HG02884 (cell line): Measurements from ENCODE around the gene R3HDM2.
"Not testable (repeated sequence)": the region's sequence is repeated elsewhere in the genome, so short reads cannot be mapped to it uniquely, and the experiment has no call there.

Experiments
- ATAC-seq: cut with Tn5 transposase; IDR thresholded peaks from one replicate; pipeline ENCODE4 v1.9.1; 2021; ENCODE audit warnings: mild to moderate bottlenecking, moderate library complexity; ENCODE audit not compliant: unreplicated experiment

The R3HDM2 gene

GRCh38 chr12:57384478-57384877 is 46.4 kb downstream of the R3HDM2 start:
- ATAC-seq = no peak

DNA sequence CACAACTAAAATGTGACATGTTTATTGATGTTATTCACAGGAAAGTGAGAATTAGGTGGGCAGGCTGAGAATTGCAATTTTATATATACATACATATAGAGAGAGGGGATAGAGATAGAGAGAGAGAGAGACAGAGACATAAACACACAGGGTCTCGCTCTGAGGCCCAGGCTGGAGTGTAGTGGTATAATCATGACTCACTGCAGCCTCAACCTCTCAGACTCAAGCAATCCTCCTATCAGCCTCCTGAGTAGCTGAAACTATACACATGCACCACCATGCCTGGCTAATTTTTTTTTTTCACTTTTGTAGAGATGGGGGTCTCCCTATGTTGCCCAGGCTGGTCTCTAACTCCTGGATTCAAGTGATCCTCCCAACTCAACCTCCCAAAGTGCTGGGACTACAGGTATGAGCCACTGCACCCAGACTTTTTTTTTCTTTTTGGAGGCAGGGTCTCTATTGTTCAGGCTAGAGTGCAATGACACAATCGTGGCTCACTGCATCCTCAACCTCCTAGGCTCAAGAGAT is 49.1 kb downstream of the R3HDM2 start:
- no peak for ATAC-seq

- no peak for ATAC-seq
These were observed 50.5 kb downstream of the R3HDM2 start for GRCh38 chr12:57380300-57380699.

- ATAC-seq = no peak
These were observed 53.6 kb downstream of the R3HDM2 start for GRCh38 chr12:57377103-57377840.

GRCh38 chr12:57372233-57372632 is 58.6 kb downstream of the R3HDM2 start:
- ATAC-seq = no peak

GRCh38 chr12:57370696-57371095 is 60.1 kb downstream of the R3HDM2 start:
- no peak for ATAC-seq

- no peak for ATAC-seq
These were observed 60.8 kb downstream of the R3HDM2 start for GRCh38 chr12:57370072-57370471.

- no peak for ATAC-seq
These were observed 61.6 kb downstream of the R3HDM2 start for GRCh38 chr12:57369202-57369601.

GRCh38 chr12:57368349-57369095 is 62.3 kb downstream of the R3HDM2 start:
- no peak for ATAC-seq

DNA sequence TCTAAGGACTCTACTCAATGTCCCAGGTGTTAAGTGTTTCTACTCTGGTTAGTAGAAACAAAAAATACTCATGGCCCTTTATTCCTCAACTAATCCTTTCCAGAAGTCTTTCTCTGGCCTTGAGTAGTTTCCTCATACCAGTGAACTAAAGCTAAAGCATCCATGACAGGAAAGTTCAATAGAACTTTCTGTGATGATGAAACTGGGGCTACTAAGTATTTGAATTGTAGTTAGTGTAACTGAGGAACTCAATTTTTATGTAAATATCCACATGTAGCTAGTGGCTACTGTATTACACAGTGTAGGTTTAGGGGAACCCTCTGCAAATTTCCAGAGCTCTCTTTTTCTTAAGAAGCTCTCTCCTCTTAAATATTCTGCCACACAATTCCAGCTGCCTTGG is 63.7 kb downstream of the R3HDM2 start:
- no peak for ATAC-seq

- ATAC-seq = no peak
These were observed 64.5 kb downstream of the R3HDM2 start for GRCh38 chr12:57366315-57366714.

DNA sequence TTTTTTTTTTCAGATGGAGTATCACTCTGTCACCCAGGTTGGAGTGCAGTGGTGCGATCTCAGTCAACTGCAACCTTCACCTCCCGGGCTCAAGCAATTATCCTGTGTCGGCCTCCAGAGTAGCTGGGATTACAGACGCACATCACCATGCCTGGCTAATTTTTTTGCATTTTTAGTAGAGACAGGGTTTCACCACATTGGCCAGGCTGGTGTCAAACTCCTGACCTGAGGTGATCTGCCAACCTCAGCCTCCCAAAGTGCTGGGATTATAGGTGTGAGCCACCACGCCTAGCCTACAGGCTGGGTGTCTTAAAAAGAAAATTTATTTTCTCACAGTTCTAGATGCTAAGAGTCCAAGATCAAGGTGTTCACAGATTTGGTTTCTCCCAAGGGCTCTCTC is 66.7 kb downstream of the R3HDM2 start:
- not testable (repeated sequence) for ATAC-seq

- no peak for ATAC-seq
These were observed 70.4 kb downstream of the R3HDM2 start for GRCh38 chr12:57360468-57360867.

DNA sequence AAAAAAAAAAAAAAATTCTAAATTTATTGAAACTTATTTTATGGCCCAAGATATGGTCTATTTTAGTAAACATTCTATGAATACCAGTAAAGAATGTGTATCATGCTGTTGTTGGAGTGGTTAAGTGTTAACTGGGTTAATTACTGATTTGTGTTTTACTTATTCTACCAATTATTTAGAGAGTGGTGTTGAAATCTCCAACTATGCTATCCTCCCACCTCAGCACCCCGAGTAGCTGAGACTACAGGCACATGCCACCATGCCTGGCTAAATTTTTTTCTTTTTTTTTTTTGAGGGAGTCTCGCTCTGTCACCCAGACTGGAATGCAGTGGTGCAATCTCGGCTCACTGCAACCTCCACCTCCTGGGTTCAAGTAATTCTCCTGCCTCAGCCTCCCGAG is 72.2 kb downstream of the R3HDM2 start:
- ATAC-seq = no peak

GRCh38 chr12:57355734-57356133 is 75.1 kb downstream of the R3HDM2 start:
- ATAC-seq = no peak

DNA sequence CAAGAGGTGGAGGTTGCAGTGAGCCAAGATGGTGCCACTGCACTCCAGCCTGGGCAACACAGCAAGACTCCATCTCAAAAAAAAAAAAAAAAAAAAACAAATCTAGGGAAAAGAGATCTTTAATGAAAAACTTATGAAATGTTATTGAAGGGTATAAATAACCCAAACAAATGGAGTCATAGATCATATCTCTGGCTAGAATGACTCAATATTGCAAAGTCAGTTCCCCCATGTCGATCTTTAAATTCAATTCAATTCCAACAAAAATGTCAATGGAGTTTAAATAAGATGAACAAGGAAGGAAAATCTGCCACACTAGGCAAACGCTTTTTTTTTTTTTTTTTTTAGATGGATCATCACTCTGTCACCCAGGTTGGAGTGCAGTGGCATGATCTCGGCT is 78.7 kb downstream of the R3HDM2 start:
- no peak for ATAC-seq

GRCh38 chr12:57347284-57347683 is 83.6 kb downstream of the R3HDM2 start:
- ATAC-seq = no peak

- no peak for ATAC-seq
These were observed 87.0 kb downstream of the R3HDM2 start for GRCh38 chr12:57343703-57344378.

GRCh38 chr12:57342207-57342691 is 88.6 kb downstream of the R3HDM2 start:
- no peak for ATAC-seq

DNA sequence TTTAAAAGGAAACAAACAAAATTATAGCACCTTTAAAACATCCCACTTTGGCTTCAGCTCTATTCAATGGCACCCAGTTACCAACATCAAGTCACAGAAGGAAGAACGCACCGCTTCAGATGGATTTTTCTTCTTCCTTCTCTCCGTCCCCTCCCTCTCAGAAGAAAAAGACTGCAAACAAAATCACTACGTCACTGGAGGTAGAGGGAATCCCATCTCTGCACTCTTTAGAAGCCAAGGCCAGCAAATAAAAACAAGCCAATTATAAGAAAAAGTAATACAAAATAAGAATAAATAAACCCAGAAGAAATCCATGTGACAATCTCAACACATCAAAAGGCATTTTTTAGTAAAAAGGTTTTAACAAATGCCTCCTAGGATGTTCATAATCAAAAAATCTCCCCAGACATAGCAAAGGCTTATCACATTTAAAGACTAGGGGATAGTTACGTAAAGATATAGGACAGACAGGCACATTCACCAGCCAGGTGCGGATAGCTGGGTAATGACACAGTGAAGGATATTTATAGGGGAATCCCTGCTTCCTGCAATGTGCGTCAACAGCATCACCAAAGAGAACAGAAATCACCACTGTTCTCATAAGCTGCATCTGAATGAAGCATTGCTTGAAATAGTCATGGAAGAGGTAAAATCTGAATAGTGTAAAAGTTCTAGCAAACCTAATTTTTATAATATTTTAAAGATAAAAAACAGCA is 89.4 kb downstream of the R3HDM2 start:
- no peak for ATAC-seq

- no peak for ATAC-seq
These were observed 90.7 kb downstream of the R3HDM2 start for GRCh38 chr12:57340104-57340503.
